PC-3 (cell line): Measurements from ENCODE around the gene POMT2.

Source experiments
- EZH2 ChIP-seq: fragments of 300-600 bp; sonication (generic); IDR thresholded peaks from one replicate; pipeline ENCODE4 v1.6.1; 2017; ENCODE audit warnings: antibody characterized with exemption, mild to moderate bottlenecking, low read length; ENCODE audit not compliant: unreplicated experiment
- EZH2phosphoT487 ChIP-seq: fragments of 300-600 bp; sonication (generic); IDR thresholded peaks from 2 replicates; pipeline ENCODE4 v1.6.1; 2018; ENCODE audit warnings: mild to moderate bottlenecking, antibody characterized with exemption, low read length, borderline replicate concordance
- TF ChIP-seq, protein P1 (sequence below): fragments of 300-600 bp; sonication (generic); conservative IDR thresholded peaks from 2 replicates; pipeline ENCODE4 v1.5.1; 2017; ENCODE audit warnings: antibody characterized with exemption, low read depth, mild to moderate bottlenecking, low read length

GRCh38 chr14:77251870-77252269, 68.8 kb downstream of the POMT2 start:
- TF ChIP-seq, protein P1, sequence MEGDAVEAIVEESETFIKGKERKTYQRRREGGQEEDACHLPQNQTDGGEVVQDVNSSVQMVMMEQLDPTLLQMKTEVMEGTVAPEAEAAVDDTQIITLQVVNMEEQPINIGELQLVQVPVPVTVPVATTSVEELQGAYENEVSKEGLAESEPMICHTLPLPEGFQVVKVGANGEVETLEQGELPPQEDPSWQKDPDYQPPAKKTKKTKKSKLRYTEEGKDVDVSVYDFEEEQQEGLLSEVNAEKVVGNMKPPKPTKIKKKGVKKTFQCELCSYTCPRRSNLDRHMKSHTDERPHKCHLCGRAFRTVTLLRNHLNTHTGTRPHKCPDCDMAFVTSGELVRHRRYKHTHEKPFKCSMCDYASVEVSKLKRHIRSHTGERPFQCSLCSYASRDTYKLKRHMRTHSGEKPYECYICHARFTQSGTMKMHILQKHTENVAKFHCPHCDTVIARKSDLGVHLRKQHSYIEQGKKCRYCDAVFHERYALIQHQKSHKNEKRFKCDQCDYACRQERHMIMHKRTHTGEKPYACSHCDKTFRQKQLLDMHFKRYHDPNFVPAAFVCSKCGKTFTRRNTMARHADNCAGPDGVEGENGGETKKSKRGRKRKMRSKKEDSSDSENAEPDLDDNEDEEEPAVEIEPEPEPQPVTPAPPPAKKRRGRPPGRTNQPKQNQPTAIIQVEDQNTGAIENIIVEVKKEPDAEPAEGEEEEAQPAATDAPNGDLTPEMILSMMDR = no peak
- TF ChIP-seq EZH2phosphoT487 (no peak), EZH2 (no peak)
